HG02973 (cell line): ENCODE measurements around the gene LIPG.
"Not testable (repeated sequence)": the region's sequence is repeated elsewhere in the genome, so short reads cannot be mapped to it uniquely, and the experiment has no call there.

Experiments
- ATAC-seq: cut with Tn5 transposase; IDR thresholded peaks from one replicate; pipeline ENCODE4 v1.9.1; 2021; ENCODE audit warnings: moderate library complexity; ENCODE audit not compliant: unreplicated experiment

Gene LIPG

DNA sequence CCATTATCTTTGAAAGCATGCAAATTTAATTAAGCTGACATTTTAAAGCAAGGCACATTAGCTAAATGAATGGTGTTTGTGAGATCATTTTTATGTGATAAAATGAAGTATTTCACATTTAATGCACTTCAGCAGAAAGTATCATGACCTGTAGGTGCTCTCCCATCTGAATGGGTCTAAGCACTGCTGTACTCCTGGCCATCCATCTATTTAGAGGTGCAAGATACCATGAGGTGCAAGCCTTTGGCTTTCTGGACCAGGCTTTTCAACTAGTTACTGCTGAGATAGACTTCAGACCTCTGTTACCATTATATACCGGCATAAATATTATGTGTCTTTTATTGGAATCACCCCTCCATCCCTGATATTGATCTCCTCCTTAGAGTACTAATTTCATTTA lies 15.6 kb upstream of the LIPG start:
- ATAC-seq: no peak

DNA sequence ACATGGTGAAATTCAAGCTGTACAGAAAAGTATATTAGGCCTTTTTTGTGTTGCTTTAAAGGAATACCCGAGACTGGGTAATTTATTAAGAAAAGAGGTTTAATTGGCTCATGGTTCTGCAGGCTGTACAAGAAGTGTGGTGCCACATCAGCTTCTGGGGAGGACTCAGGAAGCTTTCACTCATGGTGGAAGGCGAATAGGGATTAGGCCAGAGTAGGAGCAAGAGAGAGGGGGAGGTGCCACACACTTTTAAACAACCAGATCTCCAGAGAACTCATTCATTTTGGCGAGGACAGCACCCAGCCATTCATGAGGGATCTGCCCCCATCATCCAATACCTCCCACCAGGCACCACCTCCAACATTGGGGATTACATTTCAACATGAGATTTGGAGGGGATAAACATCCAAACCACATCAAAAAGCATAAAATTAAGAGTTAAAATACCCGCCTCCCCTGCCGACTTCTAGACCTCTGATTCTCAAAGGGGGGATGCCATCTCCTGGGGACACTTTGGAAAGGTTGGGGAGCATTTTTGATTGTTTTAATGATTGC lies 15.1 kb upstream of the LIPG start:
- no peak for ATAC-seq

DNA sequence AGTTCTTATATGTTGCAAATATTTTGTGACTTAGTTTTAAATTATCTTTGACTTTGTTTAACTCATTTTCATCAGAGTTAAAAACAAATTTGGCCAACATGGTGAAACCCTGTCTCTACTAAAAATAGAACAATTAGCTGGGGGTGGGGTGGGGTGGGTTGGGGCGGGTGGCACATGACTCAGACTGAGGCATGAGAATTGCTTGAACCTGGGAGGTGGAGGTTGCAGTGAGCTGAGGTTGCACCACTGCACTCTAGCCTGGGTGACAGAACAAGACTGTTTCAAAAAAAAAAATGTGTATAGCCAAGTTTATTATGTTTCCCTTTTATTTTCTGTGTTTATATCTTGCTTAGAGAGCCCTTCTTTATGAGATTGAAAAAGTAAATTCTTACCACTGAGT lies 14.2 kb upstream of the LIPG start:
- no peak for ATAC-seq

DNA sequence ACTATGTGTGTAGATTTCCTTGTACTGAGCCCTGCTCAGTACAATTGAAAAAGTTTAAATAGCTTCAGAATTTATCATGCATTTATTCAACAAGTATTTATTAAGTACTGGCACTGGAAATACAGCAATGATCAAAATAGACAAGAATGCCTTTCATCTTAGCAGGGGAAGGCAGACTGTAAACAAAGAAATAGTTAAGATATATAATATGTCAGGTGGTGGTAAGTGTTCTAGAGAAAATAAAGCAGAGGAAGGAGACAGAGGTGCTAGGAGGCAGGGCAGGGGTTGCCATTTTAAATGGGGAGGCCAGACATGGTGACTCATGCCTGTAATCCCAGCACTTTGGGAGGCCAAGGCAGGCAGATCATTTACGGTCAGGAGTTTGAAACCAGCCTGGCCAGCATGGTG lies 13.6 kb upstream of the LIPG start:
- ATAC-seq: no peak

DNA sequence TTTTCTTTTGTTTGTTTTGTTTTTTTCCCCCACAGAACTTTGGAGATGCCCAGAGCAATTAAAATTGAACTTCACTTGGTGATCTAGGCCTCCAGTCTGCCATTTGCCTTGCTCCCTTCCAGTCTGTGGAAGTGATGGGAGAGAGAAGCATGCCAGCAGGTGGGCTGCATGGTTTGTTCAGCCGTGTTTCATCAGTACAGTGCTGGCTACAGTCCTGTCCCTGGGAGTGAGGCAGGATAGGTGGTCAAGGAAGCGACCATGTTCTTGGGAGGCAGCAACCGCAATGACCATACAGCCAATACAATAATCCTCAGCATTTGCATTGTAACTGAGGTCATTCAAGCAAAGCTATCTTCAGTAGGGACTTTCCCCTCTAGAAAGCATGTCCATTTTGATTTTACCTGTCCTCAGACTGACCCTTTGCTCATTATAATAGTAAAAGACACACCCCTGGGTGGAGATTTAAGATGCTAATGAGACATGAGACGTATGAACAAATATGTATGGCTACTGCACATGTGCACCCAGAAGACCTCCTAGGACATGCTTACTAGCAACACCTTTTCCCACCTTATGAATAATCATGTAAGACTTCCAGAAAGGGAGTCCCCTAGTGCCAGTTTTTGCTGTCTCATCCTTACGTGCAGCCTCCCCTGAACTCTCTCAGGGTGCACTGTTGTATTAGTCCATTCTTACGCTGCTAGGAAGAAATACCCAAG lies 11.1 kb upstream of the LIPG start:
- no peak for ATAC-seq

DNA sequence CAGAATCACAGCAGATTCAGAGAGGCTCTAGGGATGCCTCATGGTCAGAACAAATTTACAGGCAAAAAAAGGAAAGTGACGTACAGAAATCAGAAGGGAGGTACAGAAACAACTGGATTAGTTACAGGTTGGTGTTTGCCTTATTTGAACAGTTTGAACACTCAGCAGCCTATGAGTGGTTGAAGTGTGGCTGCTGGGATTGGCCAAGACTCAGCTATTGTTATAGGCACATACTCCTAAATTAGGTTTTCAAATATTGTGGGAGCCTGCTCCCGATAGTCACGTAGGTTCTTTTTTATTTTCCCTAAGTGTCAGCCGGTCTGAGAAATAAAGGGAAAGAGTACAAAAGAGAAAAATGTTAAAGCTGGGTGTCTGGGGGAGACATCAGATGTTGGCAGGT lies 8.9 kb upstream of the LIPG start:
- ATAC-seq: no peak

DNA sequence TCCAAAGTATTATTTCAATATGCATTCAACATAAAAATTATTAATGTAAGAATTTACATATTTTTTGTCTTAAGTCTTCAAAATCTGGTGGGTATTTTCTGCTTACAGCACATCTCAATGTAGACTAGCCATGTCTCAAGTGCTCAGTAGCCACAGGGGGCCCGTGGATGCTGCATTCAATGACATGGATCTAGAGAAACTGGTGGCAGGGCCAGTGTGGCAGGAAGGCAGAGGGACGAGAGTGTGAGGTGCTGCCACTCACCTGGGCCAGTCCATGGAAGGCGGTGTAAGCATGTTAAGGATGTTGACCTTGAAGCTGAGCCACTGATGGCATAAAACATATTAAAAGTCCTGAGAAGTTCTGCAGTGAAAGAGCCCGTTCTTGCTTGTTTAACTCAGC lies 6.2 kb upstream of the LIPG start:
- no peak for ATAC-seq

DNA sequence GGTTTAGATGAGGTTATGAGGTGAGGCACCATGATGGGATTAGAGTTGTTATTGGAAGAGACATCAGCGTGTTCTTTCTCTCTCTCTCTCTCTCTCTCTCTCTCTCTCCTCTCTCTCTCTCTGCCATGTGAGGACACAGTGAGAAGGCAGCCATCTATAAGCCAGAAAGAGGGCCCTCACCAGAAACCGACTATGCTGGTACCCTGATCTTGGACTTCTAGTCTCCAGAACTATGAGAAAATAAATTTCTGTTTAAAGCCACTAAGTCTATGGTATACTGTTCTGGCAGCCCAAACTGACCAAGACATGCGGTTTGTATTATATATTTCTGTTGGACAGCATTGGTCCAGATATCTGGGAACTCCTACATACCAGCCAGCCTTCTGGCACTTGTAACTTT lies 3.5 kb upstream of the LIPG start:
- no peak for ATAC-seq

DNA sequence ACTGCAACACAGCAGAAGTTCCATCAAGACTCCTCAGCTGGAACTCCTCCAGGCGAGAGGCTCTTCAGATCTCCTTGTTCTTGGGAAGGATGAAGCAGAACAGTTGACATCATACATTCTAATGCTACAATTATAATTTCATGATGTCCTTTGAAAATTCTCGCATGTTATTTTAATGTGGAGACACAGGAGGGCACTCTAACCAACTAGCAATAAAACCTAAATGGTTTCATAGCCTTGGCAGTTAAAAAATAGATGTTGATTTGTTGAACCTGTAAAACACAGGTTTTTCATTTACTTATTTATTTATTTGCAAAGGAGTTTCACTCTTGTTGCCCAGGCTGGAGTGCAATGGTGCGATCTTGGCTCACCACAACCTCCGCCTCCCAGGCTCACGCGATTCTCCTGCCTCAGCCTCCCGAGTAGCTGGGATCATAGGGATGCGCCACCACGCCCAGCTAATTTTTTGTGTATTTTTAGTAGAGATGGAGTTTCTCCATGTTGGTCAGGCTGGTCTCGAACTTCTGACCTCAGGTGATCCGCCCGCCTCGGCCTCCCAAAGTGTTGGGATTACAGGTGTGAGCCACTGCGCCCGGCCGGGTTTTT lies 2.4 kb upstream of the LIPG start:
- ATAC-seq: not testable (repeated sequence)

DNA sequence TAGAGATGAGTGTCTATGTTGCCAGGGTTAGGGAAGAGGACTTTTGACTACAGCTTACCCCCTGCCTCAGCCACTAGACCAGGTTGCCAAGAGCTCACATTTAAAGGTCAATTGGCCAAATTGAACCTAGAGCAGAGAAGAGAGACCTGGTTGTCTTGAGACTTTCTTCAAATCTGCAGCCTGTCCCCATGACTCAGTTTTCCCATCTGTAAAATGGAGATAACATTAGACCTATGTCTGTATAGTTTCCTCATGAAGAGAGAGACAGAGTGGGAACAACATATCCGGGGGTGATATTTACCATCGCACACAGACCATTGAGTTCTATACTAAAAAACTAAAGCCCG lies 1.6 kb upstream of the LIPG start:
- no peak for ATAC-seq

DNA sequence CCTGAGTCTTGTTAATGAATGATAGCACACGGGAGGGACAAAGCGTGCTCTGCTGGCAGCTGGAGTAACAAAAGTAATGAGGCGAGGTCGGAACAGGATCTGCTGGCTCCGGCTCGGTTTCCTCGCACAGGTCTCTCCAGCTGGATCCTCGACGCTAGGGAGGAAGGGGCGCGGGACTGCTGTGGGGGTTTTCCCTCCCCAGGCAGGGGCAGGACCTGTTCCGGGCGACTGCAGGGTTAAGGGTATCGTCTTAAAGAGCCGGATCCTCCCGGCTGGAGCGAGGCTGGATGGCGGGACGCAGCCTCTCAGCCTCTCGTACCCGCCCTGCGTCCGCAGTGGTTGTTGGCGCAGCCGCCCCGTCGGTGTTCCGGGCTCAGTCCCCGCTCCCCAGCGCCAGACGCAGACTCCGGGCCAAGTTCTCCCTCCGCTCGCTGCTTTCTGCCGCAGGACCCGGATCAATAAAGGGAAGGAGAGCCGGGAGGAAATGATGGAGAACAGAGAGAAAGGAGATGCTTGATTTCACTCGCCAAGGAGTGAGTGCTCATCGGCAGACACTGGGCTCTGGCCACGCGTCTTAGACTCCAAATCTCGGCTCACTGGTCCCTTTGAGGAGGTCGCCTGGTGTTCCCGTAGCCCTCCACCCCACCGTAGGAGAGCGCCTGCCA lies 1.1 kb upstream of the LIPG start:
- ATAC-seq: no peak

DNA sequence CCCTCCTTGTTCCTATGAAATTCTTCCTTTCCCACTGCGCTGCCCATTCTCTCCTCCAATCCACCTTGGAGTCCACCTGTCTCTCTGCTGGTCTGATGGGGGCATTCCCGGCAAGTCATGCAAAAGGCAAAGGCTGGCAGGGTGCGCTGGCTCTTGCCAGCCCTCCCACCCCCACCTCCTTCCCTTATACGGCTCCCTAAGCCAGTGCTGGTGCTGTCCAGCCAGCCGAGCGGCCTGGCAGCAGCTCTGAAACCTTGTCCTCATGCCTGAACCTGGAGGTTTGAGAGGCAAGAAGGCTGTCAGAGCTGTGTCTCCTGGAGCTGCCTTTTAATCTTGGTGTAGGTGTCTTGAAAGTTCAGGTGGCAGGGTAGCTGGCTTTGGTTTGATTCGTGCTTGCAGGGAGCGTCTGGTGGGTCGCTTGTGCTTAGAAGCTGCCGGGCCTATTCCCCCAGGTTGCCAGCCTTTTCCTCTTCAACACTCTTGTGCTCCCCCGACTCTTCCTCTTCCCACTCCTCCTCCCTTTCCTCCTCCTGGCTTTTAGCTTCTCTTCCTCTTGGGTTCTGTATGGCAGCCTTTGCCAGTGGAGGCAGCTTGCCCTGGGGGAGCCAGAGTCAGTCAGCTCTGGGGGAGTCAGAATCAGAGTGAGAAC lies 748 bp downstream of the LIPG start:
- ATAC-seq: no peak

DNA sequence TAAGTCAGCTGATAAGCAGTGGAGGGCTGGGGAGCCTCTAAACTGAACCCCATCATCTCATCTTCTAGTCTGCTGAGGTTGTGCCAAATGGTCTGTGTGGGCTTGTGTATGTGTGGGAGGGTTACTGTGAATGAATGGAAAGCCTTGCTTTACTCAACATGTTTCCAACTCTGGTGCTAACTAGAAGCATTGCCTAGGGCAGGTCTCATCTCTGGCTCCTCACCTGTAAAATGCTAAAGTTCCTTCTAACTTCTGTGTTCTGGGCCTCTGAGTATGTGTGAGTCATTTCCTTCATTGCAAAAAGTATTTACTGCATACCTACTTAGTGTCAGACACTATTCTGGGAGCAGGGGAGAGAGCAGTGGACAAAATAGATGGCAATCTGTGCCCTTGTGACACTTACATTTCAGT lies 1.3 kb downstream of the LIPG start:
- no peak for ATAC-seq

DNA sequence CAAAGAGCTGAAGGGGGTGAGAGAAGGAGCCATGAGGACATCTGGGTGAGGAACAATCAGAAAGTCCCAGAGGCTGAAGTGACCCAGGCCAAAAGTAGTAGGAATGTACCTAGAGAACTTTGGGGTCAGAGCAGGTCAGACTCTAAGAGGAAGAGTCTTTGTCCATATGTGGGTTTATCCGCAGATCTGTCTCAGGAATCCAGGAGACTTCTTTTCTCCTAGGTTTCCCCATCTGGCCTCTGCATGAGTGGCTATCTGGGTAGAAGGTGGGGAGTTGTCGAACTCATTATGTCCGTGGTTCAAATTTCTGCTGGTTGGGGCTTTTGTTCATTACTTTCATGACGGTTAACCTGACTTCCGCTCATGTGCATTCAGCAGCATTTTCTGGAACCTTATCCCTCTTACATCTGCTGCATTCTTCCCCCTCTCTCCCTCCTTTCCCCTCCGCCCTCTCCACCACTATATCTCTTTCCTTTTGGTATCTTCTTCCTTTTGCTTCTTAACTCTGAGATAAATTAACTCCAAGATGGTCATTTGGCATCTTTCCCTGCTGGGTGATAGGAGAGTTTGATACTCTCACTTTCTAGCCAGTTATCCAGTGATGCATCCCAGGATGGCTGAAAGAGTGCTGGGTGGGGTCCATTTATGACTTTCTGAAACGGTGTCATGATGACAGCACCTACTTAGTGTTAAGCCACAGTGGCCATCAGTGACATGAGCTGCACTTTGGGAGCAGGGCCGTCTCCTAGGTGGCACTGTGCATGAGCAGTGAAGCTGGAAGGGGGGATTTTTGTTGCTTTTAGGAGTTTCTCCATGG lies 2.1 kb downstream of the LIPG start:
- ATAC-seq: no peak

DNA sequence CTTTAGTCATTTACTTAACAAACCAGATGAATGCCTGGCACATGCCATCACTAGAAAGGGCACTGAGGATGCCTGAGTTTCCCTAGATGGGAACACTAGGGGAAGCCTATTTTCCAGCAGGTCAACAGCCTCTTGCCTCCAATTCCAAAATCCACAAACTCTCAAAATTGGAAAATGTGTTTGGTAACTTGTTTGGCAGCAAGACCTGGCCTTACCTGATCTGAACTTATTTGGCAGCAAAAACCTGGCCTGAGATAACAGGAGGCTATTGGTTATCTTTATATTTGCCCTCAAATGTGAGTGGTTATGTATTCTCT lies 2.6 kb downstream of the LIPG start:
- ATAC-seq: no peak

DNA sequence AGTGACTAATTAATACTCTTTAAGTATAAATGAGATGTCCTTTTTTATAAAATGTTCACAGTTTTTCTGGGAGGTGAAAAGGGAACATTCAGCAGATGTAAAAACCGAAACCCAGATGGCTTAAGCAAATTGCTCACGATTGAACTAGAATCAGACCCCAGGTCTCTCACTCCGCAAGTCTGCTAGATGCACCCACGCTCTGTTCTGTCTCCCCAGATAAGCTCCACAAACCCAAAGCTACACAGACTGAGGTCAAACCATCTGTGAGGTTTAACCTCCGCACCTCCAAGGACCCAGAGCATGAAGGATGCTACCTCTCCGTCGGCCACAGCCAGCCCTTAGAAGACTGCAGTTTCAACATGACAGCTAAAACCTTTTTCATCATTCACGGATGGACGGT lies 3.2 kb downstream of the LIPG start:
- no peak for ATAC-seq

DNA sequence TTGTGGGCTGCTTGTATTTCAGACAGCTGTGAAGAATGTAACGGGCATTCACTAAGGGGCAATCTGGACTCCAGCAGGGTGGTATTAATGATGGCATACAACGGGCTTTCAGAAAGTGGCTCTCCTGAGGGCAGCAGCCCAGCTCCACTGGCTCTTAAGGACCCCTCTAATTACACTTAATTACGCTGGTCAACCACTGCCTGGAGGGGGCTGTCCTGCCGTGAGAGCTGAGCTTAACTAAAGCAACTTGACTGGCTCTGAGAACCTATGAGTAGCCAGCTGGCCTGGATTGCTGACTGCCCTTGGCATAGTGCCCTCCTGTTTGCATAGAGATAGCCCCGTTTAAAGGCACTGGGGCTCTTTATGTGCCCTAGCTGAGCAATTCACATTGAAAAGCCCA lies 3.8 kb downstream of the LIPG start:
- no peak for ATAC-seq

DNA sequence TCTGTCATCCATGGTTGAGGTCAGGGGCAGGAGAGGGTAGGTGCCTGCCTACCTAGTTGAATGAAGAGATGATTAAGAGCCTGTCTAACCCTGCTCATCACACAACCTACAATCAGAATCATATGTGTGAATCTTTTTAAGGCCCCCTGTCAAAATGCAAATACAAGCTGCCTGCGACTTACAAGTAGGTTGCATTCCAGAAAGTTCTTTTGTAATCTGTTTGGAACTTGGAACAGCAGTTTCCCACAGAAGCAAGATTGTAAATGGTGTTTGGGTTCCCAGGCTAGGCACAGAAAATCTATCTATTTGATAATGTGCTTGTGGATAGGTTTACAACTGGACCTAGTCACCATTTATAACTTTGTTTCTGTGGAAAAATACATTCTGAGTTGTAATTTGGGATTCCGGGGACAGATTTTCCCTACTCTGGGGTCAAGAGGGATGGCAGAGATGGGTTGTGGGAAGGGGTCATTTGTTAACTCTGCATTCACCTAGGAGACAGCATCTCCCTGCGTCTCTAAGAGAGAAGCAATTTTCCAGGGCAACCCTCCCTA lies 4.4 kb downstream of the LIPG start:
- no peak for ATAC-seq

DNA sequence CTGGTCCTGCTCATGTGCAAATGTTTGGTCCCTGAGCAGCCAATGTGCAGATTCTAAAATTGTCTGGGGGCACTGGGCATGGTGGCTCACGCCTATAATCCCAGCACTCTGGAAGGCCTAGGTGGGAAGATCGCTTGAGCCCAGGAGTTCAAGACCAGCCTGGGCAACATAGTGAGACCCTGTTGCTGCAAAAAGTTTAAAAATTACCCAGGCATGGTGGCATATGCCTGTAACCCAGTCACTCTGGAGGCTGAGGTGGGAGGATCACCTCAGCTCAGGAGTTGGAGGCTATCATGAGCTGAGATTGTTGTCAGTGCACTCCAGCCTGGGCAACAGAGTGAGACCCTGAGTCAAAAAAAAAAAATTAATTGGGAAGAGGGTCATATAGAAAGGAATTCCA lies 5.1 kb downstream of the LIPG start:
- ATAC-seq: no peak

DNA sequence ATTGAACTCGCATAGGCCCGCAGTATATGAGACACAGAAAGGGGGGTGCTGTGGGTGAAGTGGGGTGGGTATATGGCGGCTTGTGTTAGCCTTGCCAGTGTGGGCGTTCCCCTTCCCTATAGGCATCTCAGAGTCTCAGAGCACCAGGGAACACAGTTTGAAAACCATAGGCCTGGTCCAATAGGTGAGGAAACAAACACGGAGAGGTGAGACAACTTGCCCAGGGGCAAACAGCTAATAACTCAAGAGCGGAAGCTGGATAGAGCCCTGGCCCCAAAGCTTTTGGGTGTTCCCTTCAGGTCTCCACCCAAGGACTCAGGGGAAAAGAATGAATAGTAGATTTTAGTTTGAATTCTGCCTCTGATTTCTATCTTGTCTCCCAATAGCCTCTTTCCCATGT lies 7.9 kb downstream of the LIPG start:
- ATAC-seq: no peak

DNA sequence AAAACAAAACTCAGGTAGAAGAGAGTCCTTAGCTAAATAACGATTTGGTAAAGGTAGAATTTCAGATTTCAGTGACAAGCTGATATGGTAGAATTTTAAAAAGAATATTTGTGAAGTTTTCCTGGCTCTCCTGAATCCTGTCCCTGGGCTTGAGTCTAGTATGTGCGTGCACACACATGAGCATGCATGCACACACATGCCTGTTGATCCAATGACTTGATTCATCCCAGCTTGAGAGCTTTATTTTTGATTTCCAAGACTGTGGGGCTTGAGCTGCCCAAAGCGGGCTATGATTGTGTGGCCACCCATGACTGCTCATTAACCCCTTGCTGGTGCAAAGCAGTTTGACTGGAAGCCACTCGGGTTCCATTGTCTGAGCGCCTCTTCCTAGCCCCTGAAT lies 9.0 kb downstream of the LIPG start:
- ATAC-seq: no peak
